ENCODE data around the gene LCN15. TPM values are rescaled to one million over a fixed set of nuclear protein-coding genes. Genes with fewer than 3 reads are reported as not detected.
"Not testable (repeated sequence)": the region's sequence is repeated elsewhere in the genome, so short reads cannot be mapped to it uniquely, and the experiment has no call there.

Gene LCN15
- total RNA-seq, 2 donors from 2014 or later = 0.63 to 1.4 TPM

DNA sequence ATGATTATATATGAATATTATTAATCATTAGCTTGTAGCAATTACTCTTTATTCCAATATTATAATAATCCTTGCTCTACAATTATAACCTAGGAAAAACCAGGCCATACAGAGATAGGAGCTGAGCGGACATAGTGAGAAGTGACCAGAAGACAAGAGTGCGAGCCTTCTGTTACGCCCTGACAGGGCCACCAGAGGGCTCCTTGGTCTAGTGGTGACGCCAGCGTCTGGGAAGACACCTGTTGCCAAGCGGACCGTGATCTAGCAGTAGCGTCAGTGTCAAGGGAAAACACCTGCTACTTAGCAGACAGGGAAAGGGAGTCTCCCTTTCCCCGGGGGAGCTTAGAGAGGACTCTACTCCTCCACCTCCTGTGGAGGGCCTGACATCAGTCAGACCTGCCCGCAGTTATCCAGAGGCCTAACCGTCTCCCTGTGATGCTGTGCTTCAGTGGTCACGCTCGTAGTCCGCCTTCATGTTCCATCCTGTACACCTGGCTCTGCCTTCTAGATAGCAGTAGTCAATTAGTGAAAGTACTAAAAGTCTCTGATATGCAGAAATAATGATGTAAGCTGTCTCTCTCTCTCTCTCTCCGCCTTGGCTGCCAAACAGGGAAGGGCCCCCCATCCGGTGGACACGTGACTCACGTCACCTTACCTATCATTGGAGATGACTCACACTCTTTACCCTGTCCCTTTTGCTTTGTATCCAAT is 2.2 kb upstream of the LCN15 start:
- H3K4me3 ChIP-seq; DNase-seq (ENCODE audit: low spot score); H3K9me3 ChIP-seq; H3K27me3 ChIP-seq; H3K27ac ChIP-seq; H3K4me1 ChIP-seq; H3K36me3 ChIP-seq: not testable (repeated sequence)
- TF ChIP-seq, protein P1, sequence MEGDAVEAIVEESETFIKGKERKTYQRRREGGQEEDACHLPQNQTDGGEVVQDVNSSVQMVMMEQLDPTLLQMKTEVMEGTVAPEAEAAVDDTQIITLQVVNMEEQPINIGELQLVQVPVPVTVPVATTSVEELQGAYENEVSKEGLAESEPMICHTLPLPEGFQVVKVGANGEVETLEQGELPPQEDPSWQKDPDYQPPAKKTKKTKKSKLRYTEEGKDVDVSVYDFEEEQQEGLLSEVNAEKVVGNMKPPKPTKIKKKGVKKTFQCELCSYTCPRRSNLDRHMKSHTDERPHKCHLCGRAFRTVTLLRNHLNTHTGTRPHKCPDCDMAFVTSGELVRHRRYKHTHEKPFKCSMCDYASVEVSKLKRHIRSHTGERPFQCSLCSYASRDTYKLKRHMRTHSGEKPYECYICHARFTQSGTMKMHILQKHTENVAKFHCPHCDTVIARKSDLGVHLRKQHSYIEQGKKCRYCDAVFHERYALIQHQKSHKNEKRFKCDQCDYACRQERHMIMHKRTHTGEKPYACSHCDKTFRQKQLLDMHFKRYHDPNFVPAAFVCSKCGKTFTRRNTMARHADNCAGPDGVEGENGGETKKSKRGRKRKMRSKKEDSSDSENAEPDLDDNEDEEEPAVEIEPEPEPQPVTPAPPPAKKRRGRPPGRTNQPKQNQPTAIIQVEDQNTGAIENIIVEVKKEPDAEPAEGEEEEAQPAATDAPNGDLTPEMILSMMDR (IDR thresholded peaks at IDR 0.05) = peak in 1 of 2 donors; percentile 50

DNA sequence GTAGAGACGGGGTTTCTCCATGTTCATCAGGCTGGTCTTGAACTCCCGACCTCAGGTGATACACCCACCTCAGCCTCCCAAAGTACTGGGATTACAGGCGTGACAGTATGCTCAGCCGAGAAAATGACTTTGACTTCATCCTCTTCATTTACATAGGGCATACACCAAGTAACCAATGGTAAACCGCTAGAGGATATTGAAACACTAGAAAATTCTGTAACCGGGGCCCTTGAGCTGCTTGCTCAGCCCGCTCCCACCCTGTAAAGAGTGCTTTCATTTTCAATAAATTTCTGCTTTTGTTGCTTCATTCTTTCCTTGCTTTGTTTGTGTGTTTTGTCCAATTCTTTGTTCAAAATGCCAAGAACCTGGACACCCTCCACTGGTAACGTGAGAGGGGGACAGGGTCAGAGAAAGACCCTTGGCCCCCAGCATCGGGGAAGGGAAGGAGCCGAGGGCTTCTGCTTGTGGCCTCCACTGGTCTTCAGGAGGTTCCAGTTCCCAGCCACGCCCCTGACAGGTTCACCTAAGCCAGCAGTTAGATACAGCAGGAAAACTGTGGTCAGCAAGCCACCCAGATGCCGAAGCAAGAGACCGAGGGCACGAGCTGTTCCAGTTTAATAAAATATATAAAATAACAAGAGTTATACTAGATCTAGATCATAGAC is 1.6 kb upstream of the LCN15 start:
- not testable (repeated sequence) for DNase-seq (ENCODE audit: low spot score); H3K36me3 ChIP-seq; H3K9me3 ChIP-seq; H3K27me3 ChIP-seq; H3K4me3 ChIP-seq; H3K27ac ChIP-seq; H3K4me1 ChIP-seq

DNA sequence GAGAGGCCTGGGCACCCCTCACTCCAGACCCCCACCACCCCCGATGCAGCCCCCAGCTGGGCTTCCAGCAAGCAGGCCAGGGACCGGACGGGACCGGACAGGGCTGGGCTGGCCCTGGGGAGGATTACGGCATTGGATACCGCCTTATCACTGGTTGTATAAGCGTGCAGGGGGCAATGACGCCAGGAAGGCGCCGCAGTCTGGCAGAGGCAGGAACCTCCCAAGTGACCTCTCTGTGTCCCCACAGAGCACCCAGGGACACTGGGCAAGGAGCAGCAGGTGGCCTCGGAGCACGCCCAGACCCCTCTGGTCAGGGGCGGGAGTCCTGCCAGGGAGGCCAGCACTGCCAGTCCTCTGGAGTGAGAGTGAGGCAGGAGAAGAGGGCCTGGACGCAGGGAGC is 723 bp upstream of the LCN15 start:
- H3K27me3 ChIP-seq = no peaks in the 10 kb centered on the region
- H3K36me3 ChIP-seq = no peaks in the 10 kb centered on the region
- H3K9me3 ChIP-seq = no peaks in the 10 kb centered on the region
- no peak overlapping the region for H3K4me3 ChIP-seq
- peaks cover 0 to 11% of the 10 kb centered on the region in 2 donors for H3K4me1 ChIP-seq
- DNase-seq (ENCODE audit: low spot score) = no peak
- no peak overlapping the region for H3K27ac ChIP-seq
- TF ChIP-seq, protein P1 (IDR thresholded peaks at IDR 0.05) = no peak

DNA sequence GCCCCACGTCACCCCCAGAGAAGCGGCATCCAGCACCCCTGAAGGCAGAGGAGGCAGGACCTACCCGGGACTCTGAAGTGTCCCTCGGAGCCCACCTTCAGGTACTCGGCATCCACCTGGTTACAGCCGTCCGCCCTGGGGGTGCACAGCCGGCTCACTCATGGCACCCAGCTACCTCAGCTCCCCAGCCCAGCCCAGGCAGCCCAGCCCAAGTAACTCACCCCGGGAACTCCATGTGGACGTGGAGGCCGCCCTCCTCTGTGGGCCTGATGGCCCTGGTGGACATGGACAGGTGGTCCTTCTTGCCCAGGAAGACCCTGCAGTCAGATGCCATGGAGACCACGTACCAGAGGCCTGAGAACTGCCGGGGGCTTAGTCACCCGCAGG is 676 bp downstream of the LCN15 start:
- H3K27ac ChIP-seq = no peak overlapping the region

DNA sequence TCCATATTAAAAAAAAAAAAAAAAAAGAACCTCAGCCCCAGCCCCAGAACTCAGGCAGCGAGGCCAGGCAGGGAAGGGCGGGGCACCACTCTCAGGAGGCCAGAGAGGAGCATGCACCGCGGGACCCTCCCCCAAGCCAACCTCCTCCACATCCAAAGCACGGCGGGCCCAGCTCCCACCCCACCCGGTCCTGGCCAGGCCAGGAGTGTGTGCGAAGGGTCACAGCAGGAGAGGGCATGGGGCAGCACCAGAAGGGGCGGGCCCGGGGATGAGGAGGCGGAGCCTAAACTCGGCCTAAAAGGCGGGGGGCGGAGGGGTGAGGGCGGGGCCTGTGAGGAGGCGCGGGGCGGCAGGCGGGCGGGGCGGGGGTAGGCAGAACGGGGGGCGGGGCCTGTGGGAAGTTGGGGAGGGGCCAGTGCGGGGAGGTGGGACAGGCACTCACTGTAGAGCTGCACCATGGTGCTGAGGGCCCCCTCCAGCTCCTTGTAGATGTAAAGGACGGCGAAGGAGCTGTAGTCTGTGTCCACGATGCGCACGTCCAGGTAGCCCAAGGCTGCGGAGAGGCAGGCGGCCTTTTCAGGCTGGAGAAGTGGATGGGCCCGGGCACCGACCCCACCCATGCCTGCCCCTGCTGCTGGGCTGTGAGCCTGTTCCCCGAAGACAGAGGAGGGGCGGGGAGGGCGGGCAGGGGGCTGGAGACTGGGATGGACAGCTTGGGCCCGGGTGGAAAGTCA is 1.2 kb downstream of the LCN15 start:
- no peaks in the 10 kb centered on the region for H3K27me3 ChIP-seq
- TF ChIP-seq, protein P1 (IDR thresholded peaks at IDR 0.05) = no peak
- no peak overlapping the region for H3K27ac ChIP-seq
- no peak overlapping the region for H3K4me3 ChIP-seq
- H3K4me1 ChIP-seq = peaks cover 0 to 14% of the 10 kb centered on the region in 2 donors
- no peaks in the 10 kb centered on the region for H3K9me3 ChIP-seq
- H3K36me3 ChIP-seq = no peaks in the 10 kb centered on the region
- no peak for DNase-seq (ENCODE audit: low spot score)

More for the DNA sequence above, 676 bp downstream of the LCN15 start:
- no peak for DNase-seq (ENCODE audit: low spot score)
- H3K27me3 ChIP-seq = no peaks in the 10 kb centered on the region
- no peak overlapping the region for H3K4me3 ChIP-seq
- H3K9me3 ChIP-seq = no peaks in the 10 kb centered on the region
- no peaks in the 10 kb centered on the region for H3K36me3 ChIP-seq
- H3K4me1 ChIP-seq = peaks cover 0 to 11% of the 10 kb centered on the region in 2 donors
- TF ChIP-seq, protein P1 (IDR thresholded peaks at IDR 0.05) = no peak

DNA sequence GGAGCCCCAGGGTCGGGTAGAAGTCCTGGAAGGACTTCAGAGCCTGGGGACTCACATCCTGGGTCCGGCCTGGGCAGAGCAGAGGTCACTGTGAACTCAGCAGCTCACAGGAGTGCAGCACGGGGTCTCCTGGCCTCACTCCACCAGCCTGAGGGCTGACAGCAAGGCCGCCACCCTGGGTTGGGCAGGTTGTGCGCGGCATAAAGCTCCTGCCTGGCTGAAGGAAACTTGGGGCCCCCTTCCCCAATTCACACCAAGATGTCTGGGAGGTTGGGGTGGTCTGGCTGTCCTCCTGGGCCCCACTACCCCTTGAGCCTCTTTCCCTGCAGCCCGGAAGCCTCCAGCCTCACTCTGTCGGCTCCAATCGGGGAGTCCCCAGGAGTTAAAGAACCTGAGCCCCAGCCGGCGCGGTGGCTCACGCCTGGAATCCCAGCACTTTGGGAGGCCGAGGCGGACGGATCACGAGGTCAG is 2.1 kb downstream of the LCN15 start:
- no peak for DNase-seq (ENCODE audit: low spot score)
- TF ChIP-seq, protein P1 (IDR thresholded peaks at IDR 0.05) = no peak
- H3K4me3 ChIP-seq = no peak overlapping the region
- H3K9me3 ChIP-seq = no peaks in the 10 kb centered on the region
- no peak overlapping the region for H3K27ac ChIP-seq
- no peaks in the 10 kb centered on the region for H3K27me3 ChIP-seq
- H3K36me3 ChIP-seq = no peaks in the 10 kb centered on the region
- H3K4me1 ChIP-seq = peaks cover 0 to 14% of the 10 kb centered on the region in 2 donors

Data from right atrium auricular region (tissue), 2 donors.